ENCODE data around the gene LAT. TPM values are rescaled to one million over a fixed set of nuclear protein-coding genes. Genes with fewer than 3 reads are reported as not detected.
"Not testable (repeated sequence)": the region's sequence is repeated elsewhere in the genome, so short reads cannot be mapped to it uniquely, and the experiment has no call there.

LAT gene
- total RNA-seq, 4 donors from 2014 or later, result 0.31 to 0.49 TPM; not detected in 2

- in situ Hi-C loops (cut with MboI; ENCODE audit: low sequenced_read_pairs in 4 of 4) (no loop called here), intact Hi-C loops (cut with DNase I; ENCODE audit: low total_unique reads) (no loop called here)
- Histone ChIP-seq H3K9me3 (no peaks in the 10 kb centered on the region), H3K4me1 (no peaks in the 10 kb centered on the region), H3K27ac (no peak overlapping the region), H3K36me3 (peaks cover 0 to 50% of the 10 kb centered on the region in 2 donors), H3K4me3 (no peak overlapping the region), H3K27me3 (no peaks in the 10 kb centered on the region)
- TF ChIP-seq POLR2A (IDR thresholded peaks at IDR 0.05) (no peak), CTCF (IDR thresholded peaks at IDR 0.05 in 4 of 5, conservative IDR thresholded peaks at IDR 0.05 in 1 of 5) (no peak)
- ATAC-seq (no peak), DNase-seq (no peak)
Measured at GRCh38 chr16:28964072-28964471, 20.8 kb upstream of the LAT start.

- intact Hi-C loops (cut with DNase I; ENCODE audit: low total_unique reads) (no loop called here), in situ Hi-C loops (cut with MboI; ENCODE audit: low sequenced_read_pairs in 4 of 4) (no loop called here)
- Histone ChIP-seq H3K27me3 (no peaks in the 10 kb centered on the region), H3K27ac (no peak overlapping the region), H3K9me3 (no peaks in the 10 kb centered on the region), H3K4me3 (no peak overlapping the region), H3K36me3 (peaks cover 0 to 45% of the 10 kb centered on the region in 2 donors), H3K4me1 (no peaks in the 10 kb centered on the region)
- TF ChIP-seq POLR2A (IDR thresholded peaks at IDR 0.05) (no peak), CTCF (IDR thresholded peaks at IDR 0.05 in 4 of 5, conservative IDR thresholded peaks at IDR 0.05 in 1 of 5) (no peak)
- DNase-seq, result no peak
- ATAC-seq, result no peak
Measured at GRCh38 chr16:28964496-28964895, 20.4 kb upstream of the LAT start.

- H3K27ac ChIP-seq, result no peak overlapping the region
- no peaks in the 10 kb centered on the region for H3K9me3 ChIP-seq
- intact Hi-C loops (cut with DNase I; ENCODE audit: low total_unique reads), result no loop called here
- no peak overlapping the region for H3K4me3 ChIP-seq
- peaks cover 0 to 29% of the 10 kb centered on the region in 2 donors for H3K36me3 ChIP-seq
- TF ChIP-seq CTCF (IDR thresholded peaks at IDR 0.05 in 4 of 5, conservative IDR thresholded peaks at IDR 0.05 in 1 of 5) (no peak), POLR2A (IDR thresholded peaks at IDR 0.05) (no peak)
- ATAC-seq, result no peak
- H3K4me1 ChIP-seq, result no peaks in the 10 kb centered on the region
- no peak for DNase-seq
- in situ Hi-C loops (cut with MboI; ENCODE audit: low sequenced_read_pairs in 4 of 4), result no loop called here
- H3K27me3 ChIP-seq, result no peaks in the 10 kb centered on the region
Measured at GRCh38 chr16:28967156-28967555, 17.7 kb upstream of the LAT start.

GRCh38 chr16:28969696-28970095 is 15.2 kb upstream of the LAT start:
- ATAC-seq, result not testable (repeated sequence)

GRCh38 chr16:28974007-28974436 is 10.8 kb upstream of the LAT start:
- H3K4me3 ChIP-seq, result peak overlapping the region; percentile 90 to 98 (median 95)
- peaks cover 0 to 14% of the 10 kb centered on the region in 2 donors for H3K36me3 ChIP-seq
- peak overlapping the region; percentile 81 to 89 (median 84) for H3K27ac ChIP-seq
- peaks cover 14 to 20% of the 10 kb centered on the region in 2 donors for H3K4me1 ChIP-seq
- TF ChIP-seq POLR2A (IDR thresholded peaks at IDR 0.05) (no peak), CTCF (IDR thresholded peaks at IDR 0.05 in 4 of 5, conservative IDR thresholded peaks at IDR 0.05 in 1 of 5) (peak in 3 of 5 experiments; percentile 19 to 42 (median 32))
- ATAC-seq, result peak in 1 of 2 donors; percentile 21
- in situ Hi-C loops (cut with MboI; ENCODE audit: low sequenced_read_pairs in 4 of 4) (no loop called here), intact Hi-C loops (cut with DNase I; ENCODE audit: low total_unique reads) (loop anchor here (1.0 to 10.0 kb wide), 2 partner anchors 24 to 831 kb away; partner anchors contain the start of genes MAZ and NFATC2IP)
- H3K27me3 ChIP-seq, result no peaks in the 10 kb centered on the region
- no peaks in the 10 kb centered on the region for H3K9me3 ChIP-seq
- DNase-seq, result no peak

More at GRCh38 chr16:28969696-28970095, 15.2 kb upstream of the LAT start:
- in situ Hi-C loops (cut with MboI; ENCODE audit: low sequenced_read_pairs in 4 of 4); H3K36me3 ChIP-seq; H3K4me3 ChIP-seq; H3K27me3 ChIP-seq; H3K4me1 ChIP-seq; H3K9me3 ChIP-seq; H3K27ac ChIP-seq; DNase-seq: not testable (repeated sequence)
- intact Hi-C loops (cut with DNase I; ENCODE audit: low total_unique reads), result loop anchor here (10.0 kb wide), 1 partner anchor 835 kb away; the partner anchor contains the start of gene MAZ

All from gastrocnemius medialis (tissue), 4 donors.